ENCODE results near the gene CKS1B. TPM values are rescaled to one million over a fixed set of nuclear protein-coding genes. Genes with fewer than 3 reads are reported as not detected.

Gene CKS1B
- total RNA-seq, 1 experiment from 2014 or later, result 258 TPM

GRCh38 chr1:154936555-154937084 is 37.9 kb upstream of the CKS1B start, which contains the start of gene PMVK:
PMVK (minus strand) TSS chr1:154936719; CDS start chr1:154936685, 34 bp downstream.
- peaks cover 3% of the 10 kb centered on the region; the same call in 1 of the 2 replicates for H3K27me3 Mint-ChIP-seq (ENCODE audit: low read depth)
- peaks cover 26% of the 10 kb centered on the region for H3K4me1 Mint-ChIP-seq
- TF ChIP-seq PRRX2 (CRISPR knock-in tag; IDR thresholded peaks at IDR 0.05) (no peak), IRF2 (CRISPR knock-in tag; IDR thresholded peaks at IDR 0.05; ENCODE audit: borderline replicate concordance, low read depth) (no peak), ZNF512 (CRISPR knock-in tag; IDR thresholded peaks at IDR 0.05; ENCODE audit: borderline replicate concordance) (no peak), NFYB (CRISPR knock-in tag; conservative IDR thresholded peaks at IDR 0.05; ENCODE audit: low read depth) (no peak; the same call in 1 of the 2 replicates), ETV6 (CRISPR knock-in tag; IDR thresholded peaks at IDR 0.05) (peak; percentile 99), IRF1 (CRISPR knock-in tag; IDR thresholded peaks at IDR 0.05) (peak; percentile 97), ATF1 (CRISPR knock-in tag; IDR thresholded peaks at IDR 0.05) (peak; percentile 91; the same call in 1 of the 2 replicates), SMAD3 (CRISPR knock-in tag; IDR thresholded peaks at IDR 0.05; ENCODE audit: borderline replicate concordance) (peak; percentile 99), GABPB1 (CRISPR knock-in tag; IDR thresholded peaks at IDR 0.05) (peak; percentile 81), PRDM15 (CRISPR knock-in tag; IDR thresholded peaks at IDR 0.05) (peak; percentile 83), ZNF121 (CRISPR knock-in tag; IDR thresholded peaks at IDR 0.05) (peak; percentile 84), RELA (CRISPR knock-in tag; IDR thresholded peaks at IDR 0.05; ENCODE audit: borderline replicate concordance) (peak; percentile 96), HMGXB4 (CRISPR knock-in tag; IDR thresholded peaks at IDR 0.05) (peak; percentile 71), ZNF425 (CRISPR knock-in tag; conservative IDR thresholded peaks at IDR 0.05) (no peak), TCF7 (CRISPR knock-in tag; IDR thresholded peaks at IDR 0.05; ENCODE audit: low read depth) (0 out of 2 replicates have a peak, but pooled peaks have one; percentile 88), MAX (CRISPR knock-in tag; IDR thresholded peaks at IDR 0.05) (peak; percentile 100), NR3C1 (CRISPR knock-in tag; conservative IDR thresholded peaks at IDR 0.05; ENCODE audit: low read depth) (no peak), EMX1 (CRISPR knock-in tag; IDR thresholded peaks at IDR 0.05) (no peak), ATF6 (CRISPR knock-in tag; IDR thresholded peaks at IDR 0.05) (0 out of 2 replicates have a peak, but pooled peaks have one; percentile 77), ELF4 (CRISPR knock-in tag; IDR thresholded peaks at IDR 0.05; ENCODE audit: low read depth) (peak; percentile 79; the same call in 1 of the 2 replicates), ZNF281 (CRISPR knock-in tag; IDR thresholded peaks at IDR 0.05) (peak; percentile 96)

More at GRCh38 chr1:154936555-154937084, 37.9 kb upstream of the CKS1B start, which contains the start of gene PMVK:
- DNase-seq (ENCODE audit: low spot score) (peak; percentile 93), ATAC-seq (peak; percentile 87)
- ChIA-PET POLR2A (interaction anchor here (0.5 to 2.6 kb wide), 11 partner anchors 9 to 155 kb away, joined by 3 to 18 read pairs (median 3); partner anchors contain the start of genes FLAD1, PBXIP1 and SHC1), CTCF (interaction anchor here (0.5 to 1.8 kb wide), 30 partner anchors 9 to 457 kb away, joined by 3 to 14 read pairs (median 4); partner anchors contain the start of genes FLAD1, KCNN3, KRTCAP2 and PYGO2)
- Mint-ChIP-seq H3K27ac (peak within 1 kb of the TSS; percentile 99), H3K4me3 (peak within 1 kb of the TSS; percentile 92), H3K36me3 (no peaks in the 10 kb centered on the region; the same call in 1 of the 2 replicates), H3K9me3 (no peaks in the 10 kb centered on the region)
